Right renal cortex interstitium (tissue), 3 donors: ENCODE results near the gene GOLGA5. TPM values are rescaled to one million over a fixed set of nuclear protein-coding genes. Genes with fewer than 3 reads are reported as not detected.

ENCODE experiments used
- DNase-seq, 3 donors: peaks; one replicate each; pipeline ENCODE4 v3.0.0-alpha.2; 2013; ENCODE audit warnings: low read depth in 3 of 3, low spot score in 2 of 3
- polyA plus RNA-seq, 3 donors: library from polyadenylated mRNA; unstranded; fragments of 120-200 nt; gene quantifications; one replicate each; pipeline ENCODE4 v1.2.1, GENCODE V29; 2013; ENCODE audit not compliant: insufficient read length in 3 of 3

Gene GOLGA5
- polyA plus RNA-seq, 3 donors = 45.4 to 52.6 (median 50.6) TPM

DNA sequence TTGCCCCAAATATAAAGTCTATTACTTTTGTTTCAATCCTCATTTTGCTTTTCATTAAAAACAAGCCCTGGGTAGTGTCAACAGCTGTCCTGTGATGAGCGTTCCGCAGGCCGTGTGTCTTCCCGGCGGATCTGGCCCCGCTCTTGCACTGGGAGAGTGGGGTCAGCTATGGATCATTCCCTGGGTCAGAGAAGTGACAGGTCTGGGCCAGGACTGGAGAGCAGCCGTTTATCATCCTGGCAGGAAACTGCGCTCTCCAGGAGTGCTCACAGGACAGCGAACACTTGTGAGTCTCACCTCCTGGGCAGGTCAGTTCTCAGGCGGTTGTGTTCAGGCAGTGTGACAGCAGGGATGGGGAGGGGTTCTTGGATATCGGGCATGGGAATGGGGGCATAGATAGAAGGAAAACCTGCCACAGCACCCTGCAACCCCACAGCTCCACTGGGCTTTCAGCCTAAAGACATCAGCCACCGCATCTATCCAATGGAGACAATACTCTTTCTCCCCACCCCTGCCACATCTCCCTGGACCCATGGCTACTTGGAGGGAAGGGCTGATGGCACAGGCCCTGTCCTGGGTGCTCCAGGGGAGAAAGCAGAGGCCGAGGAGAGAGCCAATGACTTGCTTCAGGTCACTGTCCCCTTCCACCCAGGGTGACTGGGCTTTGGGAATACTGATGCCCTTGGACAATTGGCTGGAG is 81.0 kb downstream of the GOLGA5 start:
- DNase-seq = no peak

DNA sequence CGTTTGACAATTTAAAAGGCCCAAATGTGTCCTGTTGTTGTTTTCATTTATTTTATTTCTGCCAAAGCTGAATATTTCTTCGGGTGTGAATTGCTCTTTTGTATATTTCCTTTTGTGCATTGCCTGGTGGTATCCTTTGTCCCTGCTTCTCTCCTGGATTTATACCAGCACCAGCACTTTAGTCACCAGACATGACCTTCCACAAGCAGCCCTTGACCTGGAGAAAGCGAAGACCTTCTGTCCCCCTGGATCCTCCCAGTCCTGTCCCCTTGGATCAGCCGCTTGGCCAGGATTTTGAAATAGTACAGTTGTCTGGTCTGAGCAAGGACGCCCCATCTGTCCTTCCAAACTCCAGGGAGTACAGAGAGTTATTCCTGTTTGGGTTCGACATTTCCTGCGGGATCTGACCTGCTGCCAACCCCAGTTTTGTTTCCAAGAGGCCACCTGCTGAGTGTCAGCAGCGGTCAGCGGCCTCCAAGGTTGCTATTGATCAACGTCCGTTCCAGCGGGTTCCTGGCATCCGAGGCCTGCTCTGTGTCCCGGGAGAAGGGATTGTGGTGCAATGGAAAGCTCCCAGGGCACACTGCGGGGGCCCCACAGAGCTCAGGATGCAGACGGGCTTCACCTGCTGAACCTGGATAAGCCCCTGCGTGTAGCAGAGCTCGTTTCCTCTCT is 83.8 kb downstream of the GOLGA5 start:
- no peak for DNase-seq

DNA sequence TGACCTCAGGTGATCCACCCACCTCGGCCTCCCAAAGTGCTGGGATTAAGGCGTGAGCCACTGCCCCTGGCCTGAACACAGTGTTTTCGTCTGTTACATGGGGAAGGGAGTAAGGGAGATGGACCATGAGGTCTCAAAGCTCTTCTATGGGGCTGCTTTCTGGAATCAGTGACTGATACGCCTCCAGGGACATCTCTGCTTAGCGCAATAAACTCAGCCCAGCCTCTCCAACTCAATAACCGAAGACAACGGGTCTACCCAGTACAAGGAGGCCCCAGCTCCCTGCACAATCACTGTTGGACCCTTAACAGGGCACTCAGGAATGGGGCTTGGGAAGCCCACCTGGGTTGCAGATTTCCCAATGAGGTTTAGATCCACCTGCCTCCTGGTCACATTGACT is 86.2 kb downstream of the GOLGA5 start:
- no peak for DNase-seq

DNA sequence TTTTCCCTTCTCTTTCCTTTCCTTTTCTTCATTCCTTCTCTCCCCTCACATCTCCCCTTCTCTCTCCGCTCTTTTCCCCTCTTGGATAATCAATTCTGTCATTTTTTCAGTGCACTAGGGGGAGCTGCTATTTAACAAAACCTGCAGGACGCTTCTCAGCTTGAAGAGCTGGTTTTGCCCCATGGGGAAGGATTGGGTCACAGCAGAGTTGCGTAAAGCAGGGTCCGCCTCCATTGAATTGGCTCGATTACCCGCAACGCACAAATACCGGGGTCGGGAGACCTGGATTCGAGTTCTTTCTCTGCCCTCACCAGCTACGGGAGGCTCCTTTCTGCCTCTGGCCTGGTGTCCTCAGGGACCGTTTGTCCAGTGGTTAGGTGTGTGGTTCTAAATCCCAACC is 86.7 kb downstream of the GOLGA5 start:
- DNase-seq = no peak

DNA sequence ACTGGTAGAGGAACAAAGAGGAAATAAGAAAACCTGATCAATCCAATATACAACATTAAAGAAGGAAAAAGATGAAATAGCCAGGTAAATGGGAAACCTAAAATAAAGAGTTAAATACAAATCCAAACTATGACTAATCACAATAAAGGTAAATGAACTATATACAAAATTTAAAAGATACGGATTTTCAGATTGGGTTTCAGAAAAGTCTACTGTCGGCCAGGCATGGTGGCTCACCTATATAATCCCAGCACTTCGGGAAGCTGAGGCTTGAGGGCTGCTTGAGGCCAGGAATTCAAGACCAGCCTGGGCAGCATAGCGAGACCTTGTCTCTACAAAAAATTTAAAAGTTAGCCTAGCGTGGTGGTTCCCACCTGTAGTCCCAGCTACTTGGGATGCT is 89.0 kb downstream of the GOLGA5 start:
- no peak for DNase-seq

DNA sequence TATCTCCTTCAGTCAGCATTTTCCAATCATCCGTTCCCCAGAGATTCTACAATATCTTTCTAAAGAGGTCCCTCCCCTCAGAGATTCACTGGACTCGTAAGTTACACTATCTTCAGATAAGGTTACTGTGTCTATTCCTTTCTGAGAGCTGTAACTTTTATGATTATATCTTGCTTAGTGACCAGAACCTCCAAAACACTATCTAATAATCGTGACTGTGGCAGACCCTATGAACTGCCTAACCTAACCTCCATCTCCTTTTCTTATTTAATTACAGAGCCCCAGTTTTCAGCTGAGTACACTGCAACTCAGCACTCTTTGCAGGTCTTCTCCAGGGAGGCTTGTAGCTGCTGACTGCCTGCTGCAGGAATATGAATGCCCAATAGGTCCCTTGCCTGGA is 90.3 kb downstream of the GOLGA5 start:
- no peak for DNase-seq

DNA sequence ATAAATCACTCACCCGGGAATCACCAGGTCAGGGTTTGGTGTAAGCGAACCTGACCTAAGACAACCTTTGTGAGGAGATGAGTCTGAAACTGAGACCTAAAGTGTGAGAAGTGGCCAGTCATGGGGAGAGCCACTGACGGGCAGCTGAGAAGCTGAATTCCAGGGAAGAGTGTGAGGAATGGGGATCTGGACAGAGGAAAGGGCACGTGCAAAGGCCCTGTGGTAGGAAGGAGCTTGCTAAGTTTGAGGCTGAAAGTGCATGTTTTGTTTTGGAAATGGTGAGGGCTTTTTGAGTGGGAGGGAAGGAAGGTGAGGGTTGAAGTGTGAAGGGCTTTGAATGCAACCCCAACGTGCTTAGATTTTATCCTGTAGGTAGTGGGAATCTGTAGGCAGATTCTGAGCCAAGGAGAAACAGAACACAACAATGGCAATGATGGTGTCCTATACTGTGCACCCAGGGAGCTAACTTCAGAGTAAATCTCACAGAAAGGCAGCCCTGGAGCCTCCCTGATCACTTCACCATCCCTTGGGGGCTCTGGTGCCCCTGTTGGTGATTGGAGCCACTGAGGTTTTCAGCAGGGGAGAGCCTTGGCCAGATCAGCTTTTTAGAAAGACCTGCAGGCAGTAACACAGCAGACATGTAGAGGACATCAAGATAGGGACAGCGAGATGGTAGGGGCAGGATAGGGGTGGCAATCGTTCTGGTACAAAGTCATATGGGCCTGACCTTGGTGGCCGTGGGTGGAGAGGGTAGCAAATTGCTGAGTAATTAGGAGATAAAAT is 91.4 kb downstream of the GOLGA5 start:
- DNase-seq = no peak

DNA sequence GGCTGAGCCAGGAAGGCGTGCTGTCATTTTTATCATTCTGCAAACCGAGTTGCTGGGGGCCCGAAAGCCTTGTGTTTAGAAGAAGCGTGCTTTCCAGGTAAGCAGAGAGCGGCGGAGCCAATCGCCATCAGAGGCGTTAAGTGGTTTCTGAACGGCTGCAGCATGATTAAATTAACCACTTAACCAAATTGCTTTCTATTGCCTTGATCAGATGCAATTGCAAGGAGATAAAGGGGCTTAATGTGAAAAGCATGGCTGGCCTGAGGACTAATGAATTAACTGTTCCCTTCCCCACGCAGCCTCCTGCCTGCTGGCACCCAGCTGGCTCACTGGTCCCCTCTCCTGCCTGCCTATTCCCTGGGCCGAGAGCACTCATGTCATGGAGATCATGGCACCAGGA is 92.2 kb downstream of the GOLGA5 start:
- DNase-seq = no peak

DNA sequence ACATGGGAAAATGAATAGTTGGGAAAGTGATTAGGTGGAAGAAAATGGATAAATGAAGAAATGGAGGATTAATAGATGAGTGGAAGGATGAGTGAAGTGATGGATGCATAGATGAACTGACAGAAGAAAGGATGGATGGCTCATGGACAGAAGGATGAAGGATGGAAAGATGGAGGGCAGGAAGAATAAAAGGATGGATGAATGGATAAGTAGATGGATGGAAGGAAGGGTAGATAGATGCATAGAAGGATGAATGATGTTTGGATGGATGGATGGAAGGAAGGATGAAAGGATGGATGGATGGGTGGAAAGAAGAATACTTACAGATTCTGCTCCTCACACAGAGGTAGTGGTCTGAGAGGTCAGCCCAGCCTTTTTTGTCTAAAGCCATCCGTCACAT is 93.1 kb downstream of the GOLGA5 start:
- no peak for DNase-seq

DNA sequence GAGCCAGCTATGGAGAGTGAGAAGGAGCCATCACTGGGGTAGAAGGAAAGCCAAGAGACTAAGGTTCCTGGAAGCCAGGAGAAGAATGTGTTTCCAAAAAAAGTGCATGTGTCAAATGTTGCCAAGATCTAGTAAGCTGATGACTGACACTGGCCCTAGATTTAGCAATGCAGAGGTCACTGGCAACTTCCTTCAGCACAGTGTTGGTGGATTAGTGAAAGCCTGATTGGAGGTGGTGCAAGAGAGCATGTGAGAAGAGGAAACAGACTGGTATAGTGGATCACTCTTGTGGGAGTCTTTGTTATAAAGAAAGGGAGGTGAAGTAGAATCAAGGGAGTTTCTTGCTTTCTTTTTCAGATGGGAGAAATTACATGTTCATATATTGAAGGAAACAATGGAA is 94.8 kb downstream of the GOLGA5 start:
- no peak for DNase-seq

Other genes with a start within 250 kb of the GOLGA5 start
- gene LGMN, start 45.7 kb upstream of the GOLGA5 start, polyA plus RNA-seq = 100 to 1,000 TPM; 135 to 158 (median 136) TPM
- gene CHGA, start 128.8 kb downstream of the GOLGA5 start, polyA plus RNA-seq = under 1 TPM in 1 of 3 donors, not detected in 2; 0.08 TPM